G401.6 (cell line): ENCODE measurements around the gene NRN1L.
"Not testable (repeated sequence)": the region's sequence is repeated elsewhere in the genome, so short reads cannot be mapped to it uniquely, and the experiment has no call there.

Experiments
- FAIRE-seq: peaks from 2 replicates; lab custom pipeline; 2012; peaks lifted over from hg19 to GRCh38; lab: Jason Lieb, UNC

The NRN1L gene

DNA sequence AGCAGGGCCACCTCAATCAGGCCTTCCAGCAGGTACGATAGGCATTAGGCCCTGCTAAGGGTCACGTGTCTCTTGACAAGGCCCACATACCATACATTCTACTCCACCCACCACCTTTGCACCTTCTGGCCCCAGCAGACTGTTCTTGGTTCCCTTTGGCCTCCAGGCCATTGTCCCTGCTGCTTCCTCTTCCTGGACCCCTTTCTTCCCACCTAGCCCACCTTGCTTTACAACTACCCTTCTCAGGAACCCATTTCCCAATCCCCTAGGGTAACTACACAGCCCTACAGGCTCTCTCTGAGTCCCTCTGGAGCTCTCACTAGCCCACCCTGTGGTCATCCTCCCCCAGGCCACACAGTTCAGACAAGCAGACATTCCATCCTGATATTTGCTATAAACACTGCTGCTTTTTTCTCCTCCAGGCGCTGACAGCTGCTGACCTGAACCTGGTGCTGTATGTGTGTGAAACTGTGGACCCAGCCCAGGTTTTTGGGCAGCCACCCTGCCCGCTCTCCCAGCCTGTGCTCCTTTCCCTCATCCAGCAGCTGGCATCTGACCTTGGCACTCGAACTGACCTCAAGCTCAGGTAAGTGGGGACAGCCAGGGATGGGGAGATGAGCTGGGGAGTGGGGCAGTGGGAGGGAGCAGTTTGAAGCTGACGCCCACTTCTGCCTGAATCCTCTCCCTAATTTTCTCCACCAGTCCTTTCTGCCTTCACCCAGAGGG lies 1.4 kb upstream of the NRN1L start:
- FAIRE-seq = no peak

DNA sequence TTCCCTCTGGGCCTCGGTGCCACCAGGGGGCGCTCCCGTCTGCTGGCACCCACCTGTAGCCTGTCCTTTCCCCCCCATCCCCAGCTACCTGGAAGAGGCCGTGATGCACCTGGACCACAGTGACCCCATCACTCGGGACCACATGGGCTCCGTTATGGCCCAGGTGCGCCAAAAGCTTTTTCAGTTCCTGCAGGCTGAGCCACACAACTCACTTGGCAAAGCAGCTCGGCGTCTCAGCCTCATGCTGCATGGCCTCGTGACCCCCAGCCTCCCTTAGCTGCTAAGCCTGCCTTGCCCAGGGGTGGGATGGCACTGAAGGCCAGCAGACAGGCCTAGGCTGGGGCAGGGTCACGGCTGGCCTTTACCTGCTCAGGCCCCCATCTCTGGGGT lies 818 bp upstream of the NRN1L start:
- no peak for FAIRE-seq

DNA sequence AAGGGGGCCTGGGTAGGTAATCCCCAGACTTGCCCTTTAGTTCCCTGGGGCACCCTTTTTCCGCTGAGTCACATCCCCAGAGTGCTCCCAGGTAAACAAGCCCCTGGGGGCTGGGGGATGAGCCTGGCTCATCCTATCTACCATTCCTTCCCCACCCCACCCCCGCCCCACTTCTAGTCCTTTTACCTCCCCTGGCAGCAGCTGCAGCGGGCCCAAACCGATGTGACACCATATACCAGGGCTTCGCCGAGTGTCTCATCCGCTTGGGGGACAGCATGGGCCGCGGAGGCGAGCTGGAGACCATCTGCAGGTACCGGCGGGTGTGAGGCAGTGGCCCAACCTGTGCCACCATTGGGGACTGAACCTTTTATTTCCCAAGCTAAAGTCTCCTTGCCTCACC lies 860 bp downstream of the NRN1L start:
- no peak for FAIRE-seq

DNA sequence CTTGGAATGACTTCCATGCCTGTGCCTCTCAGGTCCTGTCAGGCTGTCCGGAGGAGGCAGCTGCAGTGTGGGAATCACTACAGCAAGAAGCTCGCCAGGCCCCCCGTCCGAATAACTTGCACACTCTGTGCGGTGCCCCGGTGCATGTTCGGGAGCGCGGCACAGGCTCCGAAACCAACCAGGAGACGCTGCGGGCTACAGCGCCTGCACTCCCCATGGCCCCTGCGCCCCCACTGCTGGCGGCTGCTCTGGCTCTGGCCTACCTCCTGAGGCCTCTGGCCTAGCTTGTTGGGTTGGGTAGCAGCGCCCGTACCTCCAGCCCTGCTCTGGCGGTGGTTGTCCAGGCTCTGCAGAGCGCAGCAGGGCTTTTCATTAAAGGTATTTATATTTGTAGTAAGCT lies 1.3 kb downstream of the NRN1L start:
- FAIRE-seq = no peak

DNA sequence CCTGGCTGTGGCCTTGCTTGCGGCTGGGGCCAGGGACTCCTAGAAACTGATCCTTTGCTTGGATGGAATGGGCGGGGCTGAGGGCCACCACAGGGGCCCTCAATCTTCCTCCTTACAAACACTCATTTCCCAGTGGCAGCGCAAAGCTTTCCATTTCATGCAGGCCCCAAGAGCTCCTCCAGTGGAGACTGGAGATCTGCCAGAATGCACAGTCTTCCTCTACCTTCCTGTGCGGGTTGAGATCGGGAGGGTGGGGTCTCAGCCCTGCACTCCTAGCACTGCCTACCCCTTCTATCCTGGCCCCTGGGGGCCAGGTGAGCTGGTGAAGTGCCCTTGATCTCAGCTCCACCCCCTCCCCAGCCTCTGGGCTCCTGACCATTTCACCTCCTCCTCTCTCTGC lies 1.7 kb downstream of the NRN1L start:
- FAIRE-seq = no peak

DNA sequence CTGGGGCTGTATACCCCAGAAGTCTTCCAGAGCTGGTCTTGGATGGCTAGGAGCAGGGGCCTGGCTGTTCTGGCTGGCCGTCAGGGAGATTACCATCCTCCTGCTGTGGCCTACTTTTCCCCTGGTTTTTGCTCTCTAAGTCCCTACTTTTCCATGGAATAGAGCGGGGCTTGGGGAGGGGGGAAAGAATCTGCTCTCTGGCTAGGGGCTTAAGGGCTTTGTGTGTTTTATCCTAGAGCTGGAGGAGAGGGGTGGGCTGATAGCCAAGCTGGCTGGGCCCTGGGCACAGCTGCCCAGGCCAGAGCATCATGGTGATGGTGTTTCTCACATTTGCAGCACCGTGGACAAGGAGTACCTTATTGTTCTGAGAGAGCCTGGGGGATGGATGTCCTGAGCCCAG lies 3.6 kb downstream of the NRN1L start:
- FAIRE-seq = no peak

DNA sequence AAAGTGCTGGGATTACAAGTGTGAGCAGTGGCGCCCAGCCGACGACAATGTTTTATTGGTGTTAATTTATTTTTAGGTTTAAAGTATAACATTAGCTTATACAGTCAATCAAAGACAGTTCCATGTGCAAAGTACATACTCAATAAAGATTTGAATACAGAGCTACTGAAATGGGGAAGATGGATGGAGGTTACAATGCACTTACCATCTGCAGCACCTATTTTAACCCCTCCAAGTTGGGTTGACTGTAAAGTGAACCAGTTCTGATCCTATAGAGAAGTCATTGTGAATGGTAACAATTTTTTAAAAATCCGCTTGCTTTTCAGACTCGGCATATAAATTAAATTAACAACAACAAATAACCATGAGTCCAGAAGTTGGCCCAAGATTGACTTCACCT lies 7.7 kb downstream of the NRN1L start:
- FAIRE-seq = no peak

DNA sequence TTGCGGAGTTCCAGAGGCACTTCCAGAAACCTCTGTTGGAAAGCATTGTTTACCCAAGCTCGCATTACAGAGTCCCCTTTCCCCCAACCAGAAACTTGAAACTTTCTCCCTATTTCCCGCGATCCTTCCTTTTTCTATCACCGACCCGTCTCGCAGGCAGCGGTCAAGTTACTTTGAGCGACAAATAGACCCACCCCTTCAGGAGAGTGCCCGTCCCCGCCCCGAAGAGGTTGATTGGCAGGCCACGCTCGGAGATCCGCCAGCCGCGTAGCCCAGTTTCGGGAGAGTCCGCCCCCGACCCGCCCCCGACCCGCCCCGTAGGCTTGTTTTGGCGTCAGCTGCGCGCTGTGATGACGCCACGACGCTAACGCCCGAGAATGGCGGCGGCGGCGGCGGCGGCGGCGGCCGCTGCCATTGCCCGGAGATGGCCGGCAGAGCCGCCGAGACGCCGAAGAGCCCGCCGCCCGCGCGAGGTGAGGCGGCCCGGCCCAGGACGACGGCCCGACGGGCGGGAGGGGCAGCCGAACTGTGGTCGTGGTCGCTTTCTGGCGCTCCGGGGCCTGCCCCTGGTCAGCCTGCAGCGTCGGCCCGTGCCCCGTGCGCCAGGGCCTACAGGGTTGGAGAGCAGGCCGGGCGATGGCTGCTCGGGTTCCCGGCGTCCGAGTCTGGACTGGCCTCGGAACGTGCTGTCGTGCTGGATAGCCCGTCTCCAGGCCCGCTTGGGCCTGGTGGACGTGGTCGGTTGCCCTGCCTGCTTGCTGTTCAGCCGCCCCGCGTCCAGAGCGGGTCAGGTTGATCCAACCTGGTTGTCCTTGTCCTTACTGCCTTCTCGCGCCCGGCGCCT lies 8.4 kb downstream of the NRN1L start, which contains the start of gene PSKH1:
TSS of gene PSKH1 (plus strand) at position 356 of the 844 bp plus-strand sequence. CDS start 15,496 bp downstream, outside the sequence.
- peak; percentile 80 for FAIRE-seq

DNA sequence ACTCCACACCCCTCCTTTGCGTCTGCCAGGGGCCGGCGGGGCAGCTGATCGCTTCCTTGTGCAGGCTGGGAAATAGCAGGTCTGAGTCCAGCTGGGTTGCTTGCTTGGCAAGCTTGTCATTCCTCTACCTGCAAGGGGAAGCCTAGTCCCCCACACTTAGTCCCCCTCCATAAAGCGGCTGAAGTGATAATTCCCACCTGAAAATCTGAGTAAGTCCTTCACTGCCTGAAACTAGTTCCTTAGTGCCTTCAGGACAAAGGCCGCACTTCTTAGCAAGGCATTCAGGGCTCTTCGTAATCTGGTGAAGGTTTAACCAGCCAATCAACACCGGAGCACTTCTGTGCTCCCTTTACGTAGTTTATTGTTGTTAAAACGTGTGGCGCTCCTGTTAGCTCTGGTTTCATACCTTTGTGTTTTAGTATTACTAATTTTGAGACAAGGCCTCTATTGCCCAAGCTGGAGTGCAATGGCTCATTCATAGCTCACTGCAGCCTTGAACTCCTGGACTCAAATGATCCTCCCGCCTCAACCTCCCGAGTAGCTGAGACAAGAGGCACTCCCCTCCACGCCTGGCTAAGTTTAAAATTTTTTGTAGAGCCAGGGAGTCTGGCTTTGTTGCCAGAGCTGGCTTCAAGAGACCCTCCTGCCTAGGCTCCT lies 9.2 kb downstream of the NRN1L start:
- FAIRE-seq = no peak

DNA sequence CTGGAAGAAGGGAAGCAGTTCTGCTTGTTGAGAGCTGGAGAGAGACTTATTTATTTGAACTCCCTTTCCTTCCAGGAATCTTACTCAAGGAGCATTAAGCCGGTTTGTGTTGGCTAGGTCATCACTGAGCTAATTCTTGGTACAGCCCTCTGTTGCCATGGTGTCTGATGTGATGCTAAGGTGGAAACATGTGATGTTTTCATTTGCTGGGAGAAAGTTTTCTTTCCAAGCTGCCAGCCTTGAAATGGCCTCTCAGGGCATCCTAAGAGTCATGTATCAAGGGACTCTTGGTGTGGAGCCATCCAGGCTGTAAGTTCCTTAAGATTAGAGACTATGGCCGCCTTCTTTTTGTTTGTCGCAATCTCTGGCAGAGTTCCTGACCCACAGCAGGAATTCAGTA lies 12.5 kb downstream of the NRN1L start:
- FAIRE-seq = no peak

DNA sequence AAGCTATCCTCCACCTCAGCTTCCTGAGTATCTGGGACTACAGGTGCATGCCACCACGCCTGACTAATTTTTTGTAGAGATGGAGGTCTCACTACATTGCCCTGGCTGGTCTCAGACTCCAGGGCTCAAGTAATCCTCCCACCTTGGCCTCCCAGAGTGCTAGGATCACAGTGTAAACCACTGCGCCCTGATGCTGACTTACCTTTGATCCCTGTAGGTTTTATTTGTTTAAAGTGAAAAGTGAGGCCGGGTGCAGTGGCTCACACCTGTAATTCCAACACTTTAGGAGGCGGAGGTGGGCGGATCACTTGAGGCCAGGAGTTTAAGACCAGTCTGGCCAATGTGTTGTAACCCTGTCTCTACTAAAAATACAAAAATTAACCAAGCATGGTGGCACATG lies 17.0 kb downstream of the NRN1L start:
- no peak for FAIRE-seq

DNA sequence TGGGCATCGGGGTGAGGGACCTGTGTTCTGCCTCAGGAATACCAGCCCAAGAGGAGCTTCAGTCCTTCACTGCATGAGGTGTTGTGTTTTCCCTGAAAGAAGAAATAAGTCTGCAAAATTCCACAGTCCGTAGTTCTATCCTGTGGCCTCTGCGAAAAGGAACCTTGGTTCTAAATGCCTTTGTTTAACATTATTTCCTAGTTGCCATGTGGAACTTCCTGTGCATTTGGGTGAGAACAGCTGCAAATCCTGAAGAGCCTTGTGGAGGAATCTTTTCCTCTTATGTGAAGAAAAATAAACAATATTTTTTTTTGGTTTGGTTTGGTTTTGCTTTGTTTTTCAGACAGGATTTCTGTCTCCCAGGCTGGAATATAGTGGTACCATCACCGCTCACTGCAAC lies 18.1 kb downstream of the NRN1L start:
- FAIRE-seq = no peak

DNA sequence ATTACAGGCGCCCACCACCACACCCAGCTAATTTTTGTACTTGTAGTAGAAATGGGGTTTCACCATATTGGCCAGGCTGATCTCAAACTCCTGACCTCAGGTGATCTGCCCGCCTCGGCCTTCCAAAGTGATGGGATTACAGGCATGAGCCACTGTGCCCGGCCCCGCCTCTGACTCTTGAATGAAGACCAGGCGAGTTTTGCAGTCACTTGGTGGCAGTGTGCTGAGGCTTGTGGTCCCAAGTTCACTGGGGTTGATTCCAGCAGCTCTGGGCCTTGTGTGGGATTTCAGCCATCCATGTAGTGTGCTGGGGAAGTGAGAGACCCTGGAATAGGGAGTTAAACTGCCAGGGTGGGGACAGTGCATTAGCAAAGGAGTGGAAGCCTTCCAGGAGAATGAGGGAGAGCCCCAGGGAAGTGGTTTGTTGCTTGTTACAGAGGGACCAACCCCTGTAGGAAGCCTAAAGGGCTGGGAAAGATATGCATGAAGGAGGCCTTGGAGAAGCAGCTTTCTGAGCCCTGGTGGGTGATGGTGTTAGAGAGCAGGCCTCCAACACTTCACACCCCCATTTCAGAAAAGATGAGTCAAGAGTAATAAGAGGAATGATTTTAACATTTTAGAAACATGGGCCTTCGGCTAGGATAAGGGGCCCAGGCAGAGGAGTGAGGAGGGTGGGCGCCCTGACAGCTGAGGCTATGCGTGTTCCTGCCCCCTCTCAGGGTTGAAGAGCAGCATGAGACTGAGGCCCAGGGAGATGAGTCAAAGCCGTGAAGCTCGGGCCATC lies 22.9 kb downstream of the NRN1L start:
- no peak for FAIRE-seq

DNA sequence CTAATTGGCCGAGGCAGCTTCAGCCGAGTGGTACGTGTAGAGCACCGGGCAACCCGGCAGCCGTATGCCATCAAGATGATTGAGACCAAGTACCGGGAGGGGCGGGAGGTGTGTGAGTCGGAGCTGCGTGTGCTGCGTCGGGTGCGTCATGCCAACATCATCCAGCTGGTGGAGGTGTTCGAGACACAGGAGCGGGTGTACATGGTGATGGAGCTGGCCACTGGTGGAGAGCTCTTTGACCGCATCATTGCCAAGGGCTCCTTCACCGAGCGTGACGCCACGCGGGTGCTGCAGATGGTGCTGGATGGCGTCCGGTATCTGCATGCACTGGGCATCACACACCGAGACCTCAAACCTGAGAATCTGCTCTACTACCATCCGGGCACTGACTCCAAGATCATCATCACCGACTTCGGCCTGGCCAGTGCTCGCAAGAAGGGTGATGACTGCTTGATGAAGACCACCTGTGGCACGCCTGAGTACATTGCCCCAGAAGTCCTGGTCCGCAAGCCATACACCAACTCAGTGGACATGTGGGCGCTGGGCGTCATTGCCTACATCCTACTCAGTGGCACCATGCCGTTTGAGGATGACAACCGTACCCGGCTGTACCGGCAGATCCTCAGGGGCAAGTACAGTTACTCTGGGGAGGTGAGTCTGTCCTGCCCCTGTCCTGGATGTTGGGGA lies 24.5 kb downstream of the NRN1L start:
- FAIRE-seq = no peak

DNA sequence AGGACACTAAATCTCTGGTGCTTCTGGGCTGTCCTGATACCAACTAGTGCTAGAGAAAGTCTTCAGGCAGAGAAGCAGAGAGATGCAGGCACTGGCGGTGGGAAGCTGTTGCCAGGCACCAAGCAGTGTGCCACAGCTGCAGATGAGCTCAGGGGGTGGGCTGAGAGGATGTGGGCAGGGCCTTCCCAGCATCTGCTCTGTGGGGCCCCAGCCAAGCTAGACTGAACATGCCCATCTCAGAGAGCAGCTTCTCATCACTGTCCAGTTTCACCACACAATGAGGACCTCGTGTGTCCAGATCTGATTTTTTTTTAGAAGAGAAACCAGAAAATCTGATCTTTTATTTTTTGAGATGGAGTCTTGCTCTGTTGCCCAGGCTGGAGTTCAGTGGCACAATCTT lies 25.5 kb downstream of the NRN1L start:
- FAIRE-seq = no peak

DNA sequence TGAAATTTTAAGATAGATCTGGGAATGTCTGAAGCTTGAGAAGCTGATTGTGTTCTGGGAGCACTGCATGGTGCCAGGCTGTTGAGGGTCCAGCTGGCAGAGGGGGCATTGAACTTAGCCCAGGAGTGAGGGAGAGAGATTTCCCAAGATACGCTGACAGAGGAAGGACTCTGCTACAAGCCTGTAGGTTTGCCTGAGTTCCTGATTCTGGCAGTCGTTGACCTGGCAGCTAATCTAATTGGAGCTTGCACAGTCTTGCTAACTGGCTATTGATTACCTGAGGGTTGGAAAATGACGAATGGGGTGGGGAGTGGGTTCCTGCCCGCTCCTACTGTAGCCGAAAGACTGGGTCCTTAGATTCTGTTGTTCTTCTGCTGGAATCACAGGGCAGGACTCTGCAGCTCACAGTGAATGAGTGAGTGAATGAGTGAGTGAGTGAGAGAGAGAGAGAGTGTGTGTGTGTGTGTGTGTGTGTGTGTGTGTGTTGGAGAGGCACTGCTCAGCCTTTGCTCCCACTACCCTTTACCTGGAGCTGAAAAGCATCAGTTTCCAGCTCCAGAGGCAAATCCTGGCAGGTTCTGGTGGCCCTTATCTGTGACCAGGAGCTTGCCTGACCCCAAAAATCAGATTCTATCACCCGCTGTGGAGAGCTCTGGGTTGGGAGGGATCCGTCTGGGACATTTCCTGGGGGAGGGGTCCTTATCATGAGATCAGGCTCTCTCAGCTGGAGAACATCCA lies 30.2 kb downstream of the NRN1L start:
- no peak for FAIRE-seq

DNA sequence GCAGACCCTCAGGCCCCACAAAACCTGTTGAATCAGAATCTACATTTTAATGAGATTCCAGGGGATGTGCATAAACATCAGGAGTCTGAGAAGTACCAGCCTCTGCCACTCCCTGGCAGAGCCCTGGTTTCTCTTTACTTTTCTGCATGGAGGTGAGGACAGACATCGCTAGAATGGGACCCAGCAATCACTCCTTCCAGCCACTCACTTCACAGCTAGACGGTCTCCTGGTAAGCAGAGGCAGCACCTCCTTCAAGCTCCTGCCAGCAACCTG lies 30.7 kb downstream of the NRN1L start:
- not testable (repeated sequence) for FAIRE-seq

DNA sequence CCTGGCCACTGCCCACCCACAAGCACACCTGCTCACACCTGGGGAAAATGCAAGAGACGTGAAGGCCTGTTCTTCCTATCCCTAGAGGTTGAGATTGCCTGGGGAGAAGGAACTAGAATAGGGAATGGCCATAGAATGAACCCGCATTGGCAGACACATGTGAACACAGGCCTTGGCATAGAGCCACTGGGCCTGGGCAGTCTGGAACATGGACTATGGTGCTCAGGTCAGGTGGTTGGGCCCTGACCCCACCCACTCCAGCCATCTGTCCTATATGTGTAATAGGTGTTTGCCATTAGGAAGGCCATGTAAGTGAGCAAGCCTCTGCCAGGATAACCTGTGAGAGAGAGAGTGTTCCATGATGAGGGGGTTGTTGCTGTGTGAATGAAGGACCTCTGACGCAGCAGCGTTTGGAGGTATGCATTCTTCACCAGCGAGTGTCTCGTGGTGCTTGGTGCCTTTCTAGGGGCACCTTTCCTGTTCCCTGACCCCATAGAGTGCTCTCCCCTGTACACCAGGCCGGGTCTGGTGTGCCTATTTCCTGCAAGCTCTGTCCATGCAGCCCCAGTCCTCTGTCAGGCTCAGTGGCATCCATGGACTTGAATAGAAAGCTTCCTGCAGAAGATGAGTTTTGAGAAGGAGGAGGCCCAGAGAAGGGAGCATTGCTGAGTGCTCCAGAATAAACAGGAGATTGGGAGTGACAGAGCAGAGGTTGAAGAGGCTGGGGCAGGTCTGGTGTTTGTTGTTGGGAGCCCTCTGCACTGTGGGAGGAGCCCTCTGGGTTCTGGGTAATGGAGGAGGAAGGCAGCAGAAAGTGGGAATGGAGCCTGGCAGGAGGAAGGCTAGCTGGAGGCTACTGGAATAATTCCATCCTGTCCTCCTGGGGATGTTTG lies 31.4 kb downstream of the NRN1L start:
- no peak for FAIRE-seq

DNA sequence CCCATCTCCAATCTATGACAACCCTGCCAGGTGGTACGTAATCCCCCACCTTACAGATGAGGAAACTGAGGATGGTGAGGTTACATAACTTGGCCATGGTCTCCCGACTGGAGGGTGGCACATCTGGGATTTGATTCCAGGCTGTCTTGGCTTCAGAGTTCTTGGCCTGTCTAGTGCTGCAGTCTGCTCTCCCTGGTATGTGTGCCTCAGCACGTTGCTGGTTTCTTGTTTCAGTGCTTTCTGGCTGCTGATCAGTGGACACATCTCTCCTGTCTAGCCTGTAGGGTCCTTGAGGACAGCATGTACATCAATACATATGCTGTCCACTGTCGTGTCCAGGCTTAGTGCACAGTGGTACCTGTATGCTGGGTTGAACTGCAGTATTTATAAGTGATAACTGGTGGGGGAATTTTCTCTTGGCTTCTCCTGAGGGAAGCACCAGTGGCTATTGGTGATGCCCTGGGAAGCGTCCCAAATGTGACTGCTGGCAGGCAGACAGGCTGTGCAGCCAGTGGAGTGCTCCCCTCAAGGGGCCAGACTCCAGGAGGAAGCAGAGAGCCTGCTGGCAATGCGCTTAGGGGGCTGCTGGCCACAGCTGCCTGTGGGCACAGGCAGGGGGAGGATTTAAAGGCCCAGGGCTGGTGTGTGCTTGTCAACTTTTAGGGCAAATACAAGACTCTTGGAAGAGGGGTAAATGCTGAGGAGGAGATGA lies 32.6 kb downstream of the NRN1L start:
- FAIRE-seq = no peak

DNA sequence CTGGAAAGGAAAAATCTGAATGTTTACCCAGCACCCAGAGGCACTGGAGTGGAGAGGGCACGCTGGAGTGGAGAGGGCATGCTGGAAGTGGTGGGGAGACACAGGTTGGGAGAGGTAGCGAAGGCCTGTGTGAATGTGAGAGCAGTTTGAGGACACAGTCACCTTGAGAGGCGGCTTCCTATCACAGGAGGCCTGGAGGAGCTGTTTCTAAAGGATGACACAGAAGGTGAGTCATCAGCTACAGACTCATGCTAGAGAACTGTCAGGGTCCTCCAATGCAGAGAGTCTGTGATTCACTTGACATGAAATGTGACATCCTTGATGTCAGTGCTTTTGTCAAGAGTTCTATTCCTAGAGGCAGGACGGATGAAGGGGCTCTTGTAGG lies 33.2 kb downstream of the NRN1L start:
- no peak for FAIRE-seq
